Measurements from ENCODE around the gene GPC5.

DNA sequence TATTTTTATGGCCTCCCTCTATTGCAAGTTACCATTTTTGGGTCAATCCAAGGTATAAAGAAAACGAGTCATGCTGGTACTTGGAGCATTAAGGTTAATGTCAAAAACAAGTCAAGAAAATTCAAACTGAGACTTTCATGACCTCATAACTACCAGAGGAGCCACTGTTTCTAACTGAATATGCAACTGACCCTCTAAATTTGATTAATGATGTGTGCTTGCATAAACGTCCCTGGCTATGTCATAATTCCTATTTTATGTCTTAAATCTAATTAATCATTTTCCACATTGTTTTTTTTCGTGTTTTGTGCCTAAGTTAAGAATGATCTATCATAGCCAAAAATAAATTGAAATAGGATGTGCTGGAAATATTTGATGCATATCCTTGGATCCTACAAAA is 1431.5 kb downstream of the GPC5 start:
- TF ChIP-seq RAD21 (conservative IDR thresholded peaks at IDR 0.05 in 1 of 2, IDR thresholded peaks at IDR 0.05 in 1 of 2) (no peak), ESRRA (IDR thresholded peaks at IDR 0.05; ENCODE audit: borderline replicate concordance, low read length) (no peak), HDAC2 (IDR thresholded peaks at IDR 0.05) (no peak), CTCF (IDR thresholded peaks at IDR 0.05) (no peak), MYC (IDR thresholded peaks at IDR 0.05; ENCODE audit: borderline replicate concordance, low read length) (no peak), RARB (CRISPR knock-in tag; IDR thresholded peaks at IDR 0.05) (no peak)

All from A549 (cell line).